Mesendoderm (in vitro differentiated cells): ENCODE data around the gene IFNA7. TPM values are rescaled to one million over a fixed set of nuclear protein-coding genes. Genes with fewer than 3 reads are reported as not detected.
A peak's percentile ranks its signal among the peaks of the same experiment; 100 is the strongest.
"Not testable (repeated sequence)": the region's sequence is repeated elsewhere in the genome, so short reads cannot be mapped to it uniquely, and the experiment has no call there.

Source experiments
- DNase-seq: peaks from one replicate; pipeline ENCODE4 v3.0.0; 2013
- H2AK5ac ChIP-seq: 2 replicates; pipeline ENCODE4 v1.6.1; 2013; ENCODE audit warnings: low read length, inconsistent platforms
- H2BK120ac ChIP-seq: 2 replicates; pipeline ENCODE4 v1.6.1; 2013; ENCODE audit warnings: low read depth, mild to moderate bottlenecking, low read length, moderate library complexity, mixed read lengths
- H2BK15ac ChIP-seq: replicated peaks from 2 replicates; pipeline ENCODE4 v1.6.1; 2013; ENCODE audit warnings: low read depth, mild to moderate bottlenecking, moderate library complexity
- H2BK5ac ChIP-seq: 2 replicates; pipeline ENCODE4 v1.6.1; 2013; ENCODE audit warnings: low read length, inconsistent platforms
- H3K18ac ChIP-seq: 2 replicates; pipeline ENCODE4 v1.6.1; 2013; ENCODE audit warnings: mild to moderate bottlenecking, low read length, mixed read lengths
- H3K23ac ChIP-seq: one replicate; pipeline ENCODE4 v1.6.1; 2013; ENCODE audit warnings: low read length
- H3K27ac ChIP-seq: 2 replicates; pipeline ENCODE4 v1.5.1; 2013; ENCODE audit warnings: low read depth, mild to moderate bottlenecking, inconsistent platforms, low read length, moderate library complexity
- H3K27me3 ChIP-seq: 2 replicates; pipeline ENCODE4 v1.6.1; 2013; ENCODE audit warnings: low read length, control low read depth, mild to moderate bottlenecking, inconsistent platforms; ENCODE audit not compliant: insufficient read depth, poor library complexity
- H3K36me3 ChIP-seq: 2 replicates; pipeline ENCODE4 v1.6.1; 2013; ENCODE audit warnings: low read length, inconsistent platforms; ENCODE audit not compliant: control insufficient read depth, insufficient read depth
- H3K4ac ChIP-seq: one replicate; pipeline ENCODE4 v1.6.1; 2013; ENCODE audit warnings: low read depth, mild to moderate bottlenecking, low read length, moderate library complexity
- H3K4me1 ChIP-seq: 2 replicates; pipeline ENCODE4 v1.6.1; 2013; ENCODE audit warnings: low read depth, low read length, inconsistent platforms; ENCODE audit not compliant: control insufficient read depth
- H3K4me2 ChIP-seq: 2 replicates; pipeline ENCODE4 v1.6.1; 2013; ENCODE audit warnings: low read length
- H3K4me3 ChIP-seq: 2 replicates; pipeline ENCODE4 v1.5.1; 2013; ENCODE audit warnings: mild to moderate bottlenecking, low read length
- H3K56ac ChIP-seq: one replicate; pipeline ENCODE4 v1.6.1; 2013; ENCODE audit warnings: low read length
- H3K79me1 ChIP-seq: 2 replicates; pipeline ENCODE4 v1.6.1; 2013; ENCODE audit warnings: low read length, inconsistent platforms
- H3K79me2 ChIP-seq: 2 replicates; pipeline ENCODE4 v1.6.1; 2013; ENCODE audit warnings: mild to moderate bottlenecking, low read length; ENCODE audit not compliant: control insufficient read depth, insufficient read depth
- H3K9ac ChIP-seq: 2 replicates; pipeline ENCODE4 v1.6.1; 2013; ENCODE audit warnings: low read length, inconsistent platforms
- H4K5ac ChIP-seq: one replicate; pipeline ENCODE4 v1.6.1; 2013; ENCODE audit warnings: low read length
- H4K8ac ChIP-seq: one replicate; pipeline ENCODE4 v1.6.1; 2013; ENCODE audit warnings: low read depth, mild to moderate bottlenecking, control low read depth, low read length, moderate library complexity
- WGBS: extraction: QIAGEN DNeasy Blood & Tissue Kit; methylation state at CpG from one replicate; pipeline ENCODE4 v1.1.7; 2013; ENCODE audit warnings: low lambda C conversion rate, missing lambda C conversion rate; ENCODE audit not compliant: insufficient coverage; ENCODE audit errors: extremely low coverage; 5-methylcytosine and 5-hydroxymethylcytosine counted together
- polyA plus RNA-seq, 2 experiments: library from polyadenylated mRNA; stranded (reverse); fragments of 200-250 nt; gene quantifications; one replicate each; pipeline ENCODE4 v1.2.3, GENCODE V29; 2013

Gene IFNA7
- not detected for polyA plus RNA-seq (2013, experiment 1 of 2)
- not detected for polyA plus RNA-seq (2013, experiment 2 of 2)

GRCh38 chr9:21202105-21202504 is at the start of gene IFNA7:
Gene IFNA7 (minus strand): TSS chr9:21202205. CDS start chr9:21202165, 40 bp downstream.
- not testable (repeated sequence) for H3K23ac ChIP-seq, H2BK5ac ChIP-seq, H3K4me1 ChIP-seq, H3K9ac ChIP-seq, H2BK15ac ChIP-seq, H3K79me1 ChIP-seq, H3K27ac ChIP-seq, H2AK5ac ChIP-seq, H3K18ac ChIP-seq, H3K4ac ChIP-seq, H3K4me3 ChIP-seq, H2BK120ac ChIP-seq, H3K79me2 ChIP-seq, DNase-seq, H3K27me3 ChIP-seq, H3K4me2 ChIP-seq, H3K56ac ChIP-seq, H4K5ac ChIP-seq, H4K8ac ChIP-seq, H3K36me3 ChIP-seq
- no CpG with 5 or more reads among the region's 4 CpGs for WGBS

- H3K27me3 ChIP-seq, result no peaks in the 10 kb centered on the region
- H3K79me2 ChIP-seq, result no peaks in the 10 kb centered on the region
- H3K18ac ChIP-seq, result no peak overlapping the region
- no peak overlapping the region for H3K4me2 ChIP-seq
- H2BK5ac ChIP-seq, result no peak overlapping the region
- H3K4me3 ChIP-seq, result no peak overlapping the region
- no peak overlapping the region for H4K5ac ChIP-seq
- H3K56ac ChIP-seq, result no peak overlapping the region
- H3K23ac ChIP-seq, result no peak overlapping the region
- H2BK120ac ChIP-seq, result no peak overlapping the region
- H3K27ac ChIP-seq, result no peak overlapping the region
- H3K9ac ChIP-seq, result no peak overlapping the region
- no peak overlapping the region for H3K4ac ChIP-seq
- no peaks in the 10 kb centered on the region for H3K79me1 ChIP-seq
- H3K36me3 ChIP-seq, result no peaks in the 10 kb centered on the region
- H4K8ac ChIP-seq, result no peak overlapping the region
- H3K4me1 ChIP-seq, result no peaks in the 10 kb centered on the region
- WGBS, result no CpG with 5 or more reads among the region's 4 CpGs
- no peak overlapping the region for H2BK15ac ChIP-seq
- no peak for DNase-seq
- no peak overlapping the region for H2AK5ac ChIP-seq
Observed at GRCh38 chr9:21251638-21252037, 49.6 kb upstream of the IFNA7 start.

GRCh38 chr9:21251190-21251589 is 49.2 kb upstream of the IFNA7 start:
- H3K27me3 ChIP-seq, result no peaks in the 10 kb centered on the region
- DNase-seq, result peak; percentile 11
- no peak overlapping the region for H3K4me3 ChIP-seq
- no peaks in the 10 kb centered on the region for H3K79me2 ChIP-seq
- H3K4me2 ChIP-seq, result no peak overlapping the region
- H2AK5ac ChIP-seq, result no peak overlapping the region
- H4K8ac ChIP-seq, result no peak overlapping the region
- H3K36me3 ChIP-seq, result no peaks in the 10 kb centered on the region
- no peak overlapping the region for H3K27ac ChIP-seq
- no peak overlapping the region for H2BK120ac ChIP-seq
- H2BK5ac ChIP-seq, result no peak overlapping the region
- no CpG with 5 or more reads among the region's 1 CpG for WGBS
- H3K9ac ChIP-seq, result no peak overlapping the region
- H2BK15ac ChIP-seq, result no peak overlapping the region
- no peak overlapping the region for H3K56ac ChIP-seq
- H3K23ac ChIP-seq, result no peak overlapping the region
- no peak overlapping the region for H3K18ac ChIP-seq
- no peaks in the 10 kb centered on the region for H3K4me1 ChIP-seq
- no peaks in the 10 kb centered on the region for H3K79me1 ChIP-seq
- H4K5ac ChIP-seq, result no peak overlapping the region
- no peak overlapping the region for H3K4ac ChIP-seq

GRCh38 chr9:21244836-21245235 is 42.8 kb upstream of the IFNA7 start:
- WGBS, result no CpG with 5 or more reads among the region's 2 CpGs
- Histone ChIP-seq H3K18ac (no peak overlapping the region), H3K27me3 (no peaks in the 10 kb centered on the region), H4K5ac (no peak overlapping the region), H2AK5ac (no peak overlapping the region), H3K79me2 (no peaks in the 10 kb centered on the region), H3K23ac (no peak overlapping the region), H3K4me1 (no peaks in the 10 kb centered on the region), H3K56ac (no peak overlapping the region), H3K36me3 (no peaks in the 10 kb centered on the region), H2BK120ac (no peak overlapping the region), H3K9ac (no peak overlapping the region), H3K4me3 (no peak overlapping the region), H2BK15ac (no peak overlapping the region), H2BK5ac (no peak overlapping the region), H3K4ac (no peak overlapping the region), H3K79me1 (no peaks in the 10 kb centered on the region), H4K8ac (no peak overlapping the region), H3K4me2 (no peak overlapping the region), H3K27ac (no peak overlapping the region)
- no peak for DNase-seq

- no peak within 1 kb of the TSS for H3K4ac ChIP-seq
- DNase-seq, result no peak
- H3K56ac ChIP-seq, result no peak within 1 kb of the TSS
- H2BK5ac ChIP-seq, result no peak within 1 kb of the TSS
- H3K4me3 ChIP-seq, result no peak within 1 kb of the TSS
- H3K18ac ChIP-seq, result no peak within 1 kb of the TSS
- WGBS, result no CpG with 5 or more reads among the region's 2 CpGs
- no peaks in the 10 kb centered on the region for H3K79me1 ChIP-seq
- no peak within 1 kb of the TSS for H3K23ac ChIP-seq
- no peak within 1 kb of the TSS for H3K27ac ChIP-seq
- H2AK5ac ChIP-seq, result no peak within 1 kb of the TSS
- H4K8ac ChIP-seq, result no peak within 1 kb of the TSS
- H4K5ac ChIP-seq, result no peak within 1 kb of the TSS
- H2BK120ac ChIP-seq, result no peak within 1 kb of the TSS
- no peaks in the 10 kb centered on the region for H3K4me1 ChIP-seq
- H3K9ac ChIP-seq, result no peak within 1 kb of the TSS
- H3K79me2 ChIP-seq, result no peaks in the 10 kb centered on the region
- H3K27me3 ChIP-seq, result no peaks in the 10 kb centered on the region
- H3K36me3 ChIP-seq, result no peaks in the 10 kb centered on the region
- H2BK15ac ChIP-seq, result no peak within 1 kb of the TSS
- no peak within 1 kb of the TSS for H3K4me2 ChIP-seq
Observed at GRCh38 chr9:21239911-21240310, 37.9 kb upstream of the IFNA7 start, which contains the start of gene IFNA14. Gene IFNA14 (minus strand): TSS chr9:21240005. CDS start chr9:21239935, 70 bp downstream.

GRCh38 chr9:21236360-21236714 is 34.3 kb upstream of the IFNA7 start:
- not testable (repeated sequence) for H4K5ac ChIP-seq, H2BK15ac ChIP-seq, H3K79me1 ChIP-seq, H3K27me3 ChIP-seq, H2BK5ac ChIP-seq, DNase-seq, H4K8ac ChIP-seq, H3K4me2 ChIP-seq, H3K23ac ChIP-seq, H3K27ac ChIP-seq, H3K9ac ChIP-seq, H2BK120ac ChIP-seq, H2AK5ac ChIP-seq, H3K4ac ChIP-seq, H3K4me1 ChIP-seq, H3K18ac ChIP-seq, H3K56ac ChIP-seq, H3K4me3 ChIP-seq, H3K36me3 ChIP-seq, H3K79me2 ChIP-seq
- WGBS, result no CpG with 5 or more reads among the region's 1 CpG
